ENCODE data around the gene IGSF9.
A peak's percentile ranks its signal among the peaks of the same experiment; 100 is the strongest.

Gene IGSF9

GRCh38 chr1:159924025-159924790 lies 21.2 kb downstream of the IGSF9 start:
- no peaks in the 10 kb centered on the region for H3K9me3 ChIP-seq (ENCODE audit: insufficient read depth, low read length)
- peaks cover 47% of the 10 kb centered on the region for H3K36me3 ChIP-seq (replicated peaks; ENCODE audit: low read depth, low read length)
- H3K4me3 ChIP-seq (ENCODE audit: low read length): peak overlapping the region; percentile 95
- peaks cover 55% of the 10 kb centered on the region for H3K4me1 ChIP-seq (ENCODE audit: low read length)
- peaks cover 75% of the 10 kb centered on the region for H3K79me2 ChIP-seq (ENCODE audit: low read length)
- TF ChIP-seq EZH2phosphoT487 (IDR thresholded peaks at IDR 0.05; ENCODE audit: low read depth) (no peak), CTCF (IDR thresholded peaks at IDR 0.05; ENCODE audit: low read depth, low read length) (no peak)
- H3K27me3 ChIP-seq (ENCODE audit: low read depth, low read length): no peaks in the 10 kb centered on the region
- H3K4me2 ChIP-seq (ENCODE audit: low read length): peak overlapping the region; percentile 98
- peak overlapping the region; percentile 100 for H3K9ac ChIP-seq (ENCODE audit: low read length)
- peaks cover 50% of the 10 kb centered on the region for H4K20me1 ChIP-seq (ENCODE audit: insufficient read depth, low read length)
- no peak overlapping the region for H2AFZ ChIP-seq (ENCODE audit: low read depth, low read length)
- peak overlapping the region; percentile 94 for H3K27ac ChIP-seq (ENCODE audit: low read length)

GRCh38 chr1:159923203-159924024 lies 22.0 kb downstream of the IGSF9 start:
- no peak for TF ChIP-seq EZH2phosphoT487 (IDR thresholded peaks at IDR 0.05; ENCODE audit: low read depth)
- no peak for TF ChIP-seq CTCF (IDR thresholded peaks at IDR 0.05; ENCODE audit: low read depth, low read length)
- Histone ChIP-seq H4K20me1 (ENCODE audit: insufficient read depth, low read length) (peaks cover 58% of the 10 kb centered on the region), H2AFZ (ENCODE audit: low read depth, low read length) (no peak overlapping the region), H3K9me3 (ENCODE audit: insufficient read depth, low read length) (no peaks in the 10 kb centered on the region), H3K36me3 (replicated peaks; ENCODE audit: low read depth, low read length) (peaks cover 54% of the 10 kb centered on the region), H3K79me2 (ENCODE audit: low read length) (peaks cover 82% of the 10 kb centered on the region), H3K27me3 (ENCODE audit: low read depth, low read length) (no peaks in the 10 kb centered on the region), H3K4me2 (ENCODE audit: low read length) (peak overlapping the region; percentile 98), H3K27ac (ENCODE audit: low read length) (peak overlapping the region; percentile 94), H3K4me1 (ENCODE audit: low read length) (peaks cover 52% of the 10 kb centered on the region), H3K4me3 (ENCODE audit: low read length) (peak overlapping the region; percentile 95), H3K9ac (ENCODE audit: low read length) (peak overlapping the region; percentile 100)

GRCh38 chr1:159922511-159923202 lies 22.8 kb downstream of the IGSF9 start:
- peaks cover 86% of the 10 kb centered on the region for H3K79me2 ChIP-seq (ENCODE audit: low read length)
- H3K4me1 ChIP-seq (ENCODE audit: low read length): peaks cover 45% of the 10 kb centered on the region
- peaks cover 66% of the 10 kb centered on the region for H4K20me1 ChIP-seq (ENCODE audit: insufficient read depth, low read length)

More at GRCh38 chr1:159922511-159923202, 22.8 kb downstream of the IGSF9 start:
- Histone ChIP-seq H3K27me3 (ENCODE audit: low read depth, low read length) (no peaks in the 10 kb centered on the region), H3K4me3 (ENCODE audit: low read length) (peak overlapping the region; percentile 95), H3K9ac (ENCODE audit: low read length) (peak overlapping the region; percentile 100), H3K27ac (ENCODE audit: low read length) (peak overlapping the region; percentile 94), H3K9me3 (ENCODE audit: insufficient read depth, low read length) (no peaks in the 10 kb centered on the region), H2AFZ (ENCODE audit: low read depth, low read length) (no peak overlapping the region), H3K4me2 (ENCODE audit: low read length) (peak overlapping the region; percentile 98), H3K36me3 (replicated peaks; ENCODE audit: low read depth, low read length) (peaks cover 59% of the 10 kb centered on the region)
- TF ChIP-seq EZH2phosphoT487 (IDR thresholded peaks at IDR 0.05; ENCODE audit: low read depth) (no peak), CTCF (IDR thresholded peaks at IDR 0.05; ENCODE audit: low read depth, low read length) (no peak)
